ENCODE data around the gene LSAMP. TPM values are rescaled to one million over a fixed set of nuclear protein-coding genes. Genes with fewer than 3 reads are reported as not detected.

Gene LSAMP
- total and polyA plus RNA-seq, 9 of the 15 experiments (the other 6 are each of a cell fraction or from before 2014, with no cell fraction given), result 0.09 to 0.11 TPM; not detected in 7

DNA sequence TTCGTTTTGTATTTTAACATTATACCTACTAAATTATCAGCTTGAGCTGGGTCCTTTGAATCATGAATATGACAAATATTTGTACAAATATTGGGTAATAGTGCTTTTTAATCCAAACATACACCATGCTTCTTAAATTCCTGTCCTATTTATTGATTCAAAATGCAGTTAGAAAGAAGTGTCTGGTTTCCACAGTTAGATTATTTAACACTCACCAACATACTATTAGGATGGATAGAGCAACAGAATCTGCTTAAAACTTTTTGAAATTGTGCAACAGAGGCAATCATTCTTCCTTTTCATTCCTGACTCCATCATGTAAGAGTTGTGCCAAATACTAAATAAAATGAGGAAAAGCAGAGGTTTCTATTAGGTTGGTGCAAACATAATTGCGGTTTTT is 281.2 kb downstream of the LSAMP start:
- 0% methylated on average over 2 of the region's 2 CpGs for WGBS (ENCODE audit: insufficient coverage, low coverage, missing lambda C conversion rate)
- intact Hi-C loops (cut with micrococcal nuclease), result no loop called here
- CTCF ChIA-PET (ENCODE audit: low intra/inter-chr PET ratio), result no interaction called here

More for the DNA sequence above, 281.2 kb downstream of the LSAMP start:
- Histone ChIP-seq H3K79me2 (ENCODE audit: control insufficient read depth, insufficient read depth, low read length) (no peaks in the 10 kb centered on the region), H3K4me3 (no peak overlapping the region), H2AFZ (ENCODE audit: low read depth, low read length) (no peak overlapping the region), H3K9ac (ENCODE audit: insufficient read depth in 1 of 2, low read depth in 2 of 2, low read length in 2 of 2) (no peak overlapping the region), H3K4me1 (replicated peaks in 1 of 2; ENCODE audit: control insufficient read depth in 2 of 2, insufficient read depth in 2 of 2, low read length in 2 of 2) (no peaks in the 10 kb centered on the region), H3K27ac (ENCODE audit: extremely low read depth, low read depth, low read length) (no peak overlapping the region), H3K4me2 (ENCODE audit: insufficient read depth, low read length) (no peak overlapping the region), H3K9me3 (replicated peaks; ENCODE audit: control insufficient read depth, insufficient read depth, low read depth, low read length) (no peaks in the 10 kb centered on the region), H4K20me1 (replicated peaks; ENCODE audit: control insufficient read depth, insufficient read depth, low read length) (no peaks in the 10 kb centered on the region), H3K9me1 (ENCODE audit: control insufficient read depth, insufficient read depth, low read length) (no peaks in the 10 kb centered on the region), H3K36me3 (ENCODE audit: control insufficient read depth, insufficient read depth, low read length) (no peaks in the 10 kb centered on the region), H3K27me3 (ENCODE audit: control insufficient read depth in 2 of 2, insufficient read depth in 2 of 2, low read length in 2 of 2) (no peaks in the 10 kb centered on the region)
- BruUV-seq (replicated peaks), result no TSS peak
- POLR2A ChIA-PET, result no interaction called here
- in situ Hi-C loops (cut with MboI), result no loop called here
- FAIRE-seq (no peak), ATAC-seq (no peak), DNase-seq (ENCODE audit: extremely low read depth in 1 of 4, low spot score in 3 of 4) (no peak)
- TF ChIP-seq NONO (IDR thresholded peaks at IDR 0.05; ENCODE audit: low read depth in 2 of 2, low read length in 1 of 2) (no peak), FOXJ2 (tag; IDR thresholded peaks at IDR 0.05) (no peak), SMAD2 (IDR thresholded peaks at IDR 0.05; ENCODE audit: low read depth, low read length) (no peak), RAD21 (CRISPR knock-in tag; conservative IDR thresholded peaks at IDR 0.05 in 1 of 2, IDR thresholded peaks at IDR 0.05 in 1 of 2) (no peak), RNF219 (CRISPR knock-in tag; IDR thresholded peaks at IDR 0.05) (no peak), ZNF3 (CRISPR knock-in tag; IDR thresholded peaks at IDR 0.05) (no peak), NR1H2 (CRISPR knock-in tag; IDR thresholded peaks at IDR 0.05) (no peak), HEY1 (CRISPR knock-in tag; IDR thresholded peaks at IDR 0.05; ENCODE audit: borderline replicate concordance) (no peak), RBM25 (IDR thresholded peaks at IDR 0.05; ENCODE audit: low read depth, low read length, severe bottlenecking) (no peak)
- TF ChIP-seq, protein P1, sequence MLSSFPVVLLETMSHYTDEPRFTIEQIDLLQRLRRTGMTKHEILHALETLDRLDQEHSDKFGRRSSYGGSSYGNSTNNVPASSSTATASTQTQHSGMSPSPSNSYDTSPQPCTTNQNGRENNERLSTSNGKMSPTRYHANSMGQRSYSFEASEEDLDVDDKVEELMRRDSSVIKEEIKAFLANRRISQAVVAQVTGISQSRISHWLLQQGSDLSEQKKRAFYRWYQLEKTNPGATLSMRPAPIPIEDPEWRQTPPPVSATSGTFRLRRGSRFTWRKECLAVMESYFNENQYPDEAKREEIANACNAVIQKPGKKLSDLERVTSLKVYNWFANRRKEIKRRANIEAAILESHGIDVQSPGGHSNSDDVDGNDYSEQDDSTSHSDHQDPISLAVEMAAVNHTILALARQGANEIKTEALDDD (IDR thresholded peaks at IDR 0.05), result no peak
